Activated CD4-positive, CD25-positive, alpha-beta regulatory T cell treated with anti-CD3 and anti-CD28 coated beads, Interleukin-2, amount 50 U/mL, for 16 hours (primary cell): Measurements from ENCODE around the gene TNFAIP8L3.

ENCODE experiments used
- DNase-seq: peaks from one replicate; pipeline ENCODE4 v3.0.0-alpha.2; 2020; ENCODE audit warnings: low read depth, low spot score

The TNFAIP8L3 gene

GRCh38 chr15:51089699-51090453 lies 4.8 kb downstream of the TNFAIP8L3 start:
- DNase-seq: no peak

- no peak for DNase-seq
These were observed 5.7 kb downstream of the TNFAIP8L3 start for GRCh38 chr15:51089041-51089440.

GRCh38 chr15:51088585-51088984 lies 6.1 kb downstream of the TNFAIP8L3 start:
- DNase-seq: no peak

- DNase-seq: no peak
These were observed 7.2 kb downstream of the TNFAIP8L3 start for GRCh38 chr15:51087513-51087912.

- DNase-seq: no peak
These were observed 8.3 kb downstream of the TNFAIP8L3 start for GRCh38 chr15:51086409-51086808.

GRCh38 chr15:51085764-51086163 lies 8.9 kb downstream of the TNFAIP8L3 start:
- no peak for DNase-seq

- DNase-seq: no peak
These were observed 11.0 kb downstream of the TNFAIP8L3 start for GRCh38 chr15:51083641-51084166.

GRCh38 chr15:51082246-51082645 lies 12.5 kb downstream of the TNFAIP8L3 start:
- DNase-seq: no peak

GRCh38 chr15:51080286-51080685 lies 14.4 kb downstream of the TNFAIP8L3 start:
- DNase-seq: no peak

- no peak for DNase-seq
These were observed 15.5 kb downstream of the TNFAIP8L3 start for GRCh38 chr15:51079226-51079625.

GRCh38 chr15:51077221-51078153 lies 17.2 kb downstream of the TNFAIP8L3 start:
- DNase-seq: peak; percentile 10

GRCh38 chr15:51076524-51077220 lies 18.0 kb downstream of the TNFAIP8L3 start:
- DNase-seq: no peak

GRCh38 chr15:51075826-51076523 lies 18.7 kb downstream of the TNFAIP8L3 start:
- no peak for DNase-seq

GRCh38 chr15:51075364-51075763 lies 19.3 kb downstream of the TNFAIP8L3 start:
- no peak for DNase-seq

GRCh38 chr15:51074926-51075325 lies 19.8 kb downstream of the TNFAIP8L3 start:
- no peak for DNase-seq

- no peak for DNase-seq
These were observed 23.1 kb downstream of the TNFAIP8L3 start for GRCh38 chr15:51071578-51071977.

- DNase-seq: no peak
These were observed 24.7 kb downstream of the TNFAIP8L3 start for GRCh38 chr15:51069983-51070382.

- DNase-seq: no peak
These were observed 27.2 kb downstream of the TNFAIP8L3 start for GRCh38 chr15:51067510-51067909.

- DNase-seq: no peak
These were observed 28.9 kb downstream of the TNFAIP8L3 start for GRCh38 chr15:51065781-51066180.

- DNase-seq: no peak
These were observed 29.4 kb downstream of the TNFAIP8L3 start for GRCh38 chr15:51065261-51065660.

GRCh38 chr15:51062736-51063135 lies 32.0 kb downstream of the TNFAIP8L3 start:
- DNase-seq: no peak
